NCI-H446 (cell line): ENCODE results near the gene TMEM164.
"Not testable (repeated sequence)": the region's sequence is repeated elsewhere in the genome, so short reads cannot be mapped to it uniquely, and the experiment has no call there.

Experiments used
- DNase-seq, 2 experiments: peaks; one replicate each; lab custom pipeline; 2025; lab: John Stamatoyannopoulos, UW

The TMEM164 gene

GRCh38 chrX:110132450-110133114 is 129.7 kb downstream of the TMEM164 start:
- DNase-seq, result no peak

- DNase-seq, result no peak
Measured at GRCh38 chrX:110133735-110134370, 130.9 kb downstream of the TMEM164 start.

DNA sequence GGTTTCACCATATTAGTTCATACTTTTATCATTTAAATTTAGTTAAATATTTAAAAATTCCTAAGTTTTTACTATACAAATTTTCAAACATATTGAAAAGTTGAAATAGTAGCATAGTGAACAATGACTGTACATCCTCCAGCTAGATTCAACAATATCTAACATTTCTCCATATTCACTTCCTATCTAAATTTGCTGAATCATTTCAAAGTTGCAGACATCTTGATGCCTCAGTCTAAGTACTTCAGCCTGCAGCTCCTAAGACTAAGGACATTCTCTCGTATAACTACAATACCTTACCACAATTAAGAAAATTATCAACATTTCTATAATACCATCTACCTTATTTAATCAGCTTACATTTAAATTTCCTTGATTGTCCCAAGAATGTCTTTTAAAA is 132.7 kb downstream of the TMEM164 start:
- DNase-seq, result no peak

DNA sequence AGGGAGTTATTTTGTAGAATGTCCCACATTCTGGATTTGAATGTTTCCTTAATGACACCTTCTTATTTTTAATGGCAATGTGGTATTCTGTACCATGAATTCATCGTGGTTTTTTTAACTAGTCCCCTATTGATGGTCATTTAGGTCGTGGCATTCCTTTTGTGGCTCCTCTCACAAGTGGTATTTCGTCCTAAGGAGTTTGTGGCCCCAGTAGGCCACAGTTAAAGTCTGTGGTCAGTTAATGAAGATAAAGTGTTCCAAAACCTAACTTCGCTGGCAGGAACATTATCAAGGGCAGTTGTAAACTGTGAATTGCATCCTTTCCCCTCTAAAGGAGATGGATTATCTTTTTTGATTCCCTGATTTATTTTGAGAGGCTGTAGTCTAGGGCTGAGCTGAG is 133.2 kb downstream of the TMEM164 start:
- no peak for DNase-seq

GRCh38 chrX:110138557-110138956 is 135.6 kb downstream of the TMEM164 start:
- no peak for DNase-seq

DNA sequence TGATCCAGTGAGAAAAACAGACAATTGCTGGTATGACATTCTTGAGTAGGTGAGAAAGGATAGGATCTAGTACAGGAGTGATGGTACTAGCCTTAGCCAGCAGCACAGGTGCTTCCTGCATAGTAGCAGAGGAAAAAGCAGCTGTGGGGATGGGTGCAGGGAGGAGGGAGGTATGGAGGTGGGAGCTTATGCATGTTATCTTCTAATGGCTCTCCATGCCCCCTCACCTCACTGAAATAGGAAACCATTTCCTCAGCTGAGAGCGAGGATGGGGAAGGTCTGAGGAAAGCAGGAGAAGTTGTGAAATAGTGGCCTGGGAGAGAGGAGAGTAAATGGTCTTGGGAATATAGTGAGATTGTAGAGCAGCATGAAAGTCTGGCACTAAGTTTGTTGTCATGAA is 136.3 kb downstream of the TMEM164 start:
- no peak for DNase-seq

GRCh38 chrX:110142096-110142495 is 139.2 kb downstream of the TMEM164 start:
- DNase-seq, result peak in 1 of 2 experiments; percentile 9

DNA sequence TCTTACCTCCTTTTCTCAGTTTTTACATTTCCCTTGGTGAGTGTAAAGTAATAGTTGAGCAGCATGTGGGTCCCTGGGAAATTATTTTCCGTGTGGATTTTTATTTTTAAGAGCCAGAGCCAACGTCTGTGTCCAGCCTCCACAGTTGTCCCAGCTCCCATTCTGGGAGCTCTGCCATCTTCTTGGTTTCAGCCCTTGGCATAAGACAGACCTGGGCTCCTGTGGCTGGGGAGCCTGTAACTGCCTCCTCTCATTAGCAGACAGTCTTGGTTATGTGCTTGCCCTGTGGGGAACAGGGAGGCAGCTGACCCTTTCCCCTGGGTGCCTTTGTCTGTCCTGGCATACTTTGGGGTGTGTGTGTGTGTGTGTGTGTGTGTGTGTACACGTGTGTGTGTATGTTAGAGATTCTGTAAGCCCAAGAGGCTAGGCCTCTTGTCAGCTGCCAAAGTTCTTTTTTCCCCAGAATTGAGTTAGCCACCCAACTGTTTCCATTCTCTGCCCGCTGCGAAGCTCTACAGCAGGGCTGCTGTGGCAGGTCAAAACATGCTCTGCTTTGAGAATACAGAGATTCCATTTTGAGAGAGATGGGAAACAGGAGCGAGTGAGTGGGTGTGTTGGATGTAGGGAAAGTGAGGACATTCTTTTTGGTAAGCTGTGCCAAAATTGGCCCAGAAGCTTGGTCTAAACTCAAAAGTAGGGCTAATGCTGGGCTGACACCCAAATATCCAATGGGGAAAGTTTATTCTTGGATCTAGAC is 140.7 kb downstream of the TMEM164 start:
- peak; percentile 18 to 70 for DNase-seq

DNA sequence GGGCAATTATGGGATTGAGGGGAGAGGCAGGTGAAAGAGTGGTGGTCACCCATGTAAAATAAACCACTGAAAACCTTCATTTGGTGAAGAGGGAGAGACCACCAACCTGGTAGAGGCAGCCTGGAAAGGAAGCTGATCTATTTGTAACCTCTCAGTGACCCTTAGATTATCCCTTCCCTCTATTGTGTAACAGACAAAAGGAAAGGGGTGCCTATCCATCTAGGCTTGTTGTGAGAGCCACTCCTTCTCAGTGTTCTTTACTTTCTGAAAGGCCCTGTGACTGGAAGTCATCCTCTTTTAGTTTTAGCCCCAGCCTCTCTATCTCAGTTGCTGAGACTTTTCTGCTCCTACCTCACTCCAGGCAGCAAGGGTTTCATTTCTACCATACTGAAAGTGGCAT is 142.4 kb downstream of the TMEM164 start:
- no peak for DNase-seq

- DNase-seq, result peak in 1 of 2 experiments; percentile 32
Measured at GRCh38 chrX:110145854-110146253, 142.9 kb downstream of the TMEM164 start.

DNA sequence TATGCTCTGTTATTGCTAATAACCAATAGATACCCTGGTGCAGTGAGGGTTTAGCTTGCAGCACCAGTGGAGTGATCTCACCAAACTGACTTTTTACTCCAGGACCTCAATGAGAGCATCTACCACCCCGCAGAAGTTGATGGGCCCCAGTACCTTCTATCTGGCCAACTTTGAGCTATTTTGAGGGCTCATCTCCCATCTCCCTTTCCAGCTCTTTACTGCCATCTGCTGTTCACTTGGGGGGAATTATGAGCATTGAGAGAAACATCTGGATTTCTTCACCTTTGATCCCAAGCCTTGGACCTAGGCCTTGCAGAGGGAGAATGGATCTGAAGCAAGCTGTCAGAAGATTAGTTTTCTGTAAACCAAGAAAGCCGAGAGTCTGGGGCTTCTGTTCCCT is 143.6 kb downstream of the TMEM164 start:
- DNase-seq, result peak; percentile 17 to 46

GRCh38 chrX:110153244-110153643 is 150.3 kb downstream of the TMEM164 start:
- no peak for DNase-seq

DNA sequence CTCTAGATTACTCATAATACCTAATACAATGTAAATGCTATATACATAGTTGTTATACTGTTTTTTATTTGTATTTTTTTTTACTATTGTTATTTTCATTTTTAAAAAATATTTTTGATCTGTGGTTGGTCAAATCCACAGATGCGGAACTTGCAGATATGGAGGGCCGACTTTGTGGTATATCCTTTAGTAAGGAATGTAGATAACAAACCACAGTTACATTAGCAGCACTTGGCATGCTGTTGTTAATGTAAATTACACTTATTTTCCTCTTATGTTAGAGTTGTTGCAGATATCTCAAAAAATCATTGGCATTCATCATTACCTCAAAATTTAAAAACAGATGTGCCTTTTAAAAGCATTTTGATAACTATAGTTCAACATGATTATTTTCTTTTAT is 151.0 kb downstream of the TMEM164 start:
- no peak for DNase-seq

DNA sequence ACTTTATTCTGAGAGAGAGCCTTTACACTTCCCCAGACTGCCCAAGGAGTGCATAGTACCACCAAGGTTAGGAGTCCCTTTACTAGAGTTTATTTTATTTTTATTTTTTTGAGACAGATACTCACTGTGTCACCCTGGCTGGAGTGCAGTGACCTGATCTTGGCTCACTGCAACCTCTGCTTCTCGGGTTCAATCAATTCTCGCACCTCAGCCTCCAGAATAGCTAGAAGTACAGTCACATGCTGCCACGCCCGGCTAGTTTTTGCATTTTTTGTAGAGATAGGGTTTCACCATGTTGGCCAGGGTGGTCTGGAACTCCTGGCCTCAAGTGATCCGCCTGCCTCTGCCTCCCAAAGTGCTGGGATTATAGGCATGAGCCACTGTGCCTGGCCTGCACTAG is 151.4 kb downstream of the TMEM164 start:
- not testable (repeated sequence) for DNase-seq

DNA sequence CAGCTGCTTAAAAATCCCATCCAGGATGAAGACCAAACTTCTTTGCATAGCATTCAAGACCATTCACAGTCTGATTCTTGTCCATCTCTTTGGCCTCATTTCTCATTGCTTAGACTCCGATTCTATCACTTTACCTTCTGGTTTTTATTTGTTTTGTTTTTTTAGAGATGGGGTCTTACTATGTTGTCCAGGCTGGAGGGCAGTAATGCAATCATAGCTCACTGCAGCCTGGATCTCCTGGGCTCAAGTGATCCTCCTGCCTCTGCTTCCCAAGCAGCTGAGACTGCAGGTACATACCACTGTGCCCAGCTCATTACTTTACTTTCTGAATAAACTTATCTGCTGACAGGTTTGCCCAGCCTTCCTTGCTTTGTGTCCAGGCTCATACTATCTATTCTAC is 152.8 kb downstream of the TMEM164 start:
- no peak for DNase-seq

DNA sequence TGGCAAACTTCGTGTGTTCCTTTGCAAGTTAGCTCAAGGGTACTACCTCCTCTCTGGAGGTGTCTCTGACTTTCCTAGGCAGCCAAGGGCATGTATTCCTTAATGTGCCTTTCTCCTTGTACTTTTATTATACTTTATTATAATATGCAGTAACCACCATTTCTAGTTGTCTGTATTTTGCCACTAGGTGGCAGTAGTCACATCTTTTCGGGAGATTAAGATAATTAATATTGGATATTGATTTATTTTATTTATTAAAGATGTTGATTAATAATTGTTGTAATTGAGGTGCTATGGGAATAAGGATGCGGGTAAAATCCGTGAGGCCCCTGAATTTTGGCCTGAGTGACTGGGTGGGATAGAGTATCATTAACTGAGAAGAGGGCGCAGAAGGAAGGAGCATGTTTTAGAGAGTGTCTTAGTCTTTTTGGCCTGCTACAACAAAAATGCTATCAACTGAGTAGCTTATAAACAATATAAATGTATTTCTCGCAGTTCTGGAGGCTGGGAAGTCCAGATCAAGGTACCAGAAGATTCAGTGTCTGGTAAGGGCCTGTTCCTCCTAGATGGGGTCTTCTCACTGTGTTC is 153.3 kb downstream of the TMEM164 start:
- DNase-seq, result no peak

DNA sequence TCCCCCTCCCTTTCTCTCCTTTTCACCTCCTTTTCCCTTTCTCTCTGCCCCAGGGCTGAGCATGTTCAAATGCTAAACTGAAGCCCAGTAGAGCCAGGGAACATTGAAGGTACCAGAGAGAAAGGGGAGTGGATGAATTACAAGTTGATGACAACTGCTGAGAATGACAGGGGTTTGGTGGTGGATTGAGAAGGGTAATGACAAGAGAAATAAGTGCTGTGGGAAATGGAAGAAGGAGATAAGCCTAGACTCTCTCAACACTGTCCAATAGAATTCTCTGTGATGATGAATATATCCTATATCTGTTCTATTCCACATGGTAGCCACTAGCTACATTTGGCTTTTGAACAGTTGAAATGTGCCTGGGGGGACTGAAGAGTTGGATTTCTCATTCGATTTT is 154.5 kb downstream of the TMEM164 start:
- DNase-seq, result no peak

DNA sequence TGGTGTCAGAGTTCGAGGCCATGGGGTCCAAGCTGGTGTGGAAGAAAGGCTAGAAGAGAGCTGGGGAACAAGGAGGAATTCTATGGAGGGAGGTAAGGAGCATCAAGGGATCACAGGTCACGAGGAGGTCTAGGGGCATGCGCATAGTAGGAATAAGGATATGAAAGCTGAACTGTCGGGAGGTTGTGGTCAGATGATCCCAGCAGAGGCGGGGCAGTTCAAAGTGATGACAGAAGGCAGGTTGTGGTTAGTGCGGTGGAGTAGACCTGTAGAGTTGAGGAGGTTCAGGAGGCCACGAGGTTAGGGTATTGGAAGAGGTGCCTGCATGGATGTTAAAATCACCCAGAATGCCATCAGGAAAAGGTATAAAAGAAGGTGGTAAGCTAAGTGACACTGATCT is 156.3 kb downstream of the TMEM164 start:
- DNase-seq, result no peak

- no peak for DNase-seq
Measured at GRCh38 chrX:110159865-110160264, 157.0 kb downstream of the TMEM164 start.

- no peak for DNase-seq
Measured at GRCh38 chrX:110161361-110161686, 158.4 kb downstream of the TMEM164 start.

- no peak for DNase-seq
Measured at GRCh38 chrX:110162131-110162530, 159.2 kb downstream of the TMEM164 start.

DNA sequence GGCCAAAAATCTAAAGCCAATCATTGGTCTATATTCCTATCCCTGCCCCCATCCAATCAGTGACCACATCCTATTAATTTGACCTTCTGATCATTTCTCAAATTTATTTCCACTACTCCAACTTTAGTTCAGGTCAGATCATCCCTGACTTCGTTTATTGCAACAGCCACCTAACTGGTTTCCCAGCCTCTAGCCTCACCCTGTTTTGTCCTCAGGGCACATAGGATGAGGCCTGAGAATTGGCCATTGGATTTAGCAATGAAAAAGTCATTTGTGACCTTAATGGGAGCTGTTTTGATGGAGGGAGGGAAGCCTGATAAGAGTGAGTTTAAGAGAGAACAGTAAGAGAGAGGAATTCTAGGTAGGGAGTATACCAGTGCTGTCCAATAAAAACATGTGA is 160.0 kb downstream of the TMEM164 start:
- DNase-seq, result no peak

- DNase-seq, result no peak
Measured at GRCh38 chrX:110163488-110163887, 160.6 kb downstream of the TMEM164 start.
